H1 (cell line): ENCODE results near the gene HOXB6. TPM values are rescaled to one million over a fixed set of nuclear protein-coding genes. Genes with fewer than 3 reads are reported as not detected.

ENCODE experiments used
- RAD21 ChIP-seq, 2 experiments: IDR thresholded peaks in 1 of 2; conservative IDR thresholded peaks in 1 of 2; 2 replicates each; pipeline ENCODE4 v1.6.1; 2011; ENCODE audit warnings: low read depth in 2 of 2, low read length in 2 of 2, improper control_type of control experiment in 1 of 2, inconsistent platforms in 1 of 2, mild to moderate bottlenecking in 1 of 2, moderate library complexity in 1 of 2
- RFX5 ChIP-seq: IDR thresholded peaks from 2 replicates; pipeline ENCODE4 v1.6.1; 2011; ENCODE audit warnings: low read depth, low read length, improper control_type of control experiment, borderline replicate concordance
- polyA plus RNA-seq, 7 experiments: library from polyadenylated mRNA; depleted of rRNA in 3 of 7; stranded (reverse) in 5 of 7; unstranded in 2 of 7; fragments of >200 nt in 5 of 7; fragments of 200-250 nt in 2 of 7; gene quantifications; 1 replicate in 5 of 7; 2 replicates in 1 of 7; 4 replicates in 1 of 7; pipeline versions ENCODE4 v1.2.1 to v1.2.3, GENCODE V29; 2011 to 2013; ENCODE audit warnings: missing spikeins in 2 of 7, mixed read lengths in 2 of 7
- total RNA-seq: library from RNA; stranded (reverse); fragmentation: NEBNext Ultra II Directional; extraction: Animal tissue kit (Norgen Biotek cat#: 25700); gene quantifications from 2 replicates; pipeline ENCODE4 v1.2.1, GENCODE V29; 2021

The HOXB6 gene
- total and polyA plus RNA-seq, 2 of the 8 experiments (the other 6 are each of a cell fraction or from before 2014, with no cell fraction given), result not detected

- peak; percentile 96 for TF ChIP-seq RAD21 (IDR thresholded peaks at IDR 0.05 in 1 of 2, conservative IDR thresholded peaks at IDR 0.05 in 1 of 2; ENCODE audit: low read depth in 2 of 2, low read length in 2 of 2)
- no peak for TF ChIP-seq RFX5
These were observed 13.6 kb upstream of the HOXB6 start (continued) for GRCh38 chr17:48618256-48618896.
